DND-41 (cell line): Measurements from ENCODE around the gene ST7.

Experiments used
- ATAC-seq: fragments of 200-7000 bp; cut with Tn5 transposase; 3 replicates; pipeline ENCODE4 v1.9.1; 2021; ENCODE audit warnings: low read depth; ENCODE audit not compliant: insufficient read depth
- DNase-seq: peaks from one replicate; pipeline ENCODE4 v3.0.0-alpha.2; 2020
- H2AFZ ChIP-seq: 2 replicates; pipeline ENCODE4 v1.6.0; 2012; ENCODE audit warnings: low read depth, low read length
- H3K27ac ChIP-seq: 2 replicates; pipeline ENCODE4 v1.5.1; 2012; ENCODE audit warnings: low read length, inconsistent platforms
- H3K27me3 ChIP-seq: fragments of 200-600 bp; sonication (generic); 2 replicates; pipeline ENCODE4 v1.6.0; 2012; ENCODE audit warnings: low read length, mild to moderate bottlenecking, inconsistent platforms; ENCODE audit not compliant: insufficient read depth, poor library complexity
- H3K36me3 ChIP-seq: 2 replicates; pipeline ENCODE4 v1.5.1; 2012; ENCODE audit warnings: low read length, inconsistent platforms; ENCODE audit not compliant: insufficient read depth
- H3K4me1 ChIP-seq: 2 replicates; pipeline ENCODE4 v1.5.1; 2012; ENCODE audit warnings: mild to moderate bottlenecking, low read length; ENCODE audit not compliant: insufficient read depth
- H3K4me2 ChIP-seq: 2 replicates; pipeline ENCODE4 v1.6.0; 2012; ENCODE audit warnings: mild to moderate bottlenecking, moderate library complexity, low read length, inconsistent platforms; ENCODE audit not compliant: insufficient read depth
- H3K4me3 ChIP-seq, 2 experiments: fragments of 200-600 bp in 1 of 2; shearing (Covaris generic) in 1 of 2; 2 replicates each; pipeline ENCODE4 v1.5.1; 2012 to 2016; ENCODE audit warnings: inconsistent platforms in 2 of 2, low read length in 2 of 2, mild to moderate bottlenecking in 2 of 2, low read depth in 1 of 2, moderate library complexity in 1 of 2
- H3K79me2 ChIP-seq: 2 replicates; pipeline ENCODE4 v1.6.0; 2012; ENCODE audit warnings: low read length, inconsistent platforms; ENCODE audit not compliant: insufficient read depth
- H3K9ac ChIP-seq: 2 replicates; pipeline ENCODE4 v1.6.0; 2012; ENCODE audit warnings: low read depth, mild to moderate bottlenecking, inconsistent platforms, low read length, moderate library complexity
- H3K9me3 ChIP-seq: 2 replicates; pipeline ENCODE4 v1.5.1; 2012; ENCODE audit warnings: low read length, moderate library complexity, mild to moderate bottlenecking, inconsistent platforms; ENCODE audit not compliant: insufficient read depth, severe bottlenecking
- H4K20me1 ChIP-seq: 2 replicates; pipeline ENCODE4 v1.6.0; 2012; ENCODE audit warnings: low read length; ENCODE audit not compliant: insufficient read depth
- CTCF ChIP-seq: IDR thresholded peaks from 2 replicates; pipeline ENCODE4 v1.5.1; 2012; ENCODE audit warnings: borderline replicate concordance, low read length, moderate library complexity, mild to moderate bottlenecking; ENCODE audit not compliant: poor library complexity, severe bottlenecking; ENCODE audit errors: extremely low read depth
- EZH2 ChIP-seq: IDR thresholded peaks from 3 replicates; pipeline ENCODE4 v1.6.1; 2012; ENCODE audit warnings: borderline replicate concordance, low read depth, mild to moderate bottlenecking, moderate library complexity, low read length, inconsistent platforms; ENCODE audit not compliant: severe bottlenecking

Gene ST7

GRCh38 chr7:117053432-117053831, 100.1 kb downstream of the ST7 start:
- TF ChIP-seq CTCF (no peak), EZH2 (no peak)
- Histone ChIP-seq H3K4me2 (no peak overlapping the region), H2AFZ (no peak overlapping the region), H3K36me3 (no peaks in the 10 kb centered on the region), H3K4me1 (peaks cover 13% of the 10 kb centered on the region), H3K4me3 (no peak overlapping the region), H3K9ac (no peak overlapping the region), H3K79me2 (no peaks in the 10 kb centered on the region), H3K27ac (no peak overlapping the region), H4K20me1 (0 out of 2 replicates have a peak, but pooled peaks cover 3% of the 10 kb centered on the region), H3K27me3 (peaks cover 19% of the 10 kb centered on the region), H3K9me3 (no peaks in the 10 kb centered on the region)
- no peak for ATAC-seq
- DNase-seq: no peak

DNA sequence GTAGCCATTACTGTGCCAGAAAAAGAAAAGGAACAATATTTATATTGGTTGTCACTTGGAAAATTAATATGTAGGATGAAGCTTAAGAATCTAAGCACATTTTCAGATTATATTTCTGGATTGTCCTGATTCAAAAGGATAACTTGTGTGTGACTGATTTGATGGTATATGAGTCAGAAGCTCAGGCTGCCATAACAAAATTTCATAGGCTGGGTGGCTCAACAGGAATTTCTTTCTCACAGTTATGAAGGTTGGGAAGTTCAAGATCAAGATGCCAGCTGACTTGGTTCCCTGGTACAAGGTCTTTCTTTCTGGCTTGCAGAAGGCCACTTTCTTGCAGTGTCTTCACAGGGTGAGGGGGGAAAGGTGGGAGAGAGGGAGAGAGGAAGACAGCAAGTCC, 108.5 kb downstream of the ST7 start:
- H3K36me3 ChIP-seq: no peaks in the 10 kb centered on the region
- no peak overlapping the region for H3K4me3 ChIP-seq
- TF ChIP-seq CTCF: no peak
- no peaks in the 10 kb centered on the region for H3K4me1 ChIP-seq
- H2AFZ ChIP-seq: no peak overlapping the region
- ATAC-seq (no peak), DNase-seq (no peak)
- peaks cover 15% of the 10 kb centered on the region for H3K27me3 ChIP-seq
- no peaks in the 10 kb centered on the region for H3K79me2 ChIP-seq
- H4K20me1 ChIP-seq: no peaks in the 10 kb centered on the region; the same call in 1 of the 2 replicates
- no peak overlapping the region for H3K27ac ChIP-seq
- H3K4me2 ChIP-seq: no peak overlapping the region
- H3K9ac ChIP-seq: no peak overlapping the region
- H3K9me3 ChIP-seq: no peaks in the 10 kb centered on the region

DNA sequence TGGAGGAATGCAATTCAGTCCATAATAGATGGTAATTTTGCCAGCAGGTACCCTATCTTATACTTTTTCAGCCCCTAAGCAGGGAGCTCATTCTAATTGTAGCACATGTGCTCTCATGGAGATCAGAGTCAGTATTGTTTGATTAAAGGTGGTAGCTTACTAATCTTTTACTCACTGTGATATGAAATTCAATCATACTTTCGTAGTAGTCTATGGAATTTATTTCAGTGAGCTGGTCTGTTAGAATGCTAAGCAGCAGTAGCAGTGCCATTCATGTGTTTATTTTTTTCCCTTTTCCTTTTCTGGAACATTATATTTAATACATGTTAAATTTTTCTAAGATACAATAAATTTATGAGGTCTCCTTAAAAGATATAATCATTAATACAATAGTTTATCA, 109.0 kb downstream of the ST7 start:
- TF ChIP-seq EZH2: no peak
- no peak for TF ChIP-seq CTCF
- no peaks in the 10 kb centered on the region for H3K36me3 ChIP-seq
- H3K27ac ChIP-seq: no peak overlapping the region
- no peak overlapping the region for H3K9ac ChIP-seq
- H3K9me3 ChIP-seq: no peaks in the 10 kb centered on the region
- DNase-seq (no peak), ATAC-seq (no peak)
- no peaks in the 10 kb centered on the region for H3K79me2 ChIP-seq
- H3K4me2 ChIP-seq: no peak overlapping the region
- peaks cover 15% of the 10 kb centered on the region for H3K27me3 ChIP-seq
- no peaks in the 10 kb centered on the region for H3K4me1 ChIP-seq
- no peaks in the 10 kb centered on the region; the same call in 1 of the 2 replicates for H4K20me1 ChIP-seq
- no peak overlapping the region for H3K4me3 ChIP-seq
- H2AFZ ChIP-seq: no peak overlapping the region

- H4K20me1 ChIP-seq: no peaks in the 10 kb centered on the region; the same call in 1 of the 2 replicates
- no peak overlapping the region for H2AFZ ChIP-seq
- H3K36me3 ChIP-seq: no peaks in the 10 kb centered on the region
- H3K4me3 ChIP-seq: no peak overlapping the region
- H3K4me2 ChIP-seq: no peak overlapping the region
- no peak overlapping the region for H3K27ac ChIP-seq
- no peaks in the 10 kb centered on the region for H3K4me1 ChIP-seq
- peaks cover 12% of the 10 kb centered on the region for H3K27me3 ChIP-seq
- no peak for DNase-seq
- TF ChIP-seq EZH2: no peak
- no peak for TF ChIP-seq CTCF
- H3K79me2 ChIP-seq: no peaks in the 10 kb centered on the region
- no peak overlapping the region for H3K9ac ChIP-seq
- H3K9me3 ChIP-seq: no peaks in the 10 kb centered on the region
- no peak for ATAC-seq
Observed at GRCh38 chr7:117064688-117065087, 111.4 kb downstream of the ST7 start.
